Activated T-cell treated with anti-CD3 and anti-CD28 coated beads, Interleukin-2, amount 50 U/mL, for 72 hours (primary cell): Measurements from ENCODE around the gene STRN3. TPM values are rescaled to one million over a fixed set of nuclear protein-coding genes. Genes with fewer than 3 reads are reported as not detected.
"Not testable (repeated sequence)": the region's sequence is repeated elsewhere in the genome, so short reads cannot be mapped to it uniquely, and the experiment has no call there.

Experiments used
- ATAC-seq, 2 donors: fragments of 150-1000 bp; cut with Tn5 transposase; replicated peaks in 1 of 2; 2 replicates each; pipeline ENCODE4 v1.10.0; 2021; ENCODE audit warnings: moderate library complexity in 2 of 2, mild to moderate bottlenecking in 1 of 2
- DNase-seq, 2 donors: peaks; one replicate each; pipeline ENCODE4 v3.0.0; 2021 to 2022; ENCODE audit warnings: mixed read lengths in 1 of 2
- H3K27ac Mint-ChIP-seq: one replicate; pipeline ENCODE4 v1.8.0; 2022; ENCODE audit warnings: mild to moderate bottlenecking, moderate library complexity, mixed read lengths
- H3K27me3 Mint-ChIP-seq: one replicate; pipeline ENCODE4 v1.8.0; 2022; ENCODE audit warnings: low read depth, mixed read lengths
- H3K36me3 Mint-ChIP-seq, 2 donors: one replicate each; pipeline ENCODE4 v1.8.0; 2022; ENCODE audit warnings: mixed read lengths in 2 of 2, mild to moderate bottlenecking in 1 of 2; ENCODE audit not compliant: insufficient read depth in 2 of 2
- H3K4me1 Mint-ChIP-seq: one replicate; pipeline ENCODE4 v1.8.0; 2022; ENCODE audit warnings: low read depth, mixed read lengths
- H3K4me3 Mint-ChIP-seq, 2 donors: one replicate each; pipeline ENCODE4 v1.8.0; 2022; ENCODE audit warnings: mild to moderate bottlenecking in 2 of 2, mixed read lengths in 2 of 2, moderate library complexity in 2 of 2
- H3K9me3 Mint-ChIP-seq, 2 donors: one replicate each; pipeline ENCODE4 v1.8.0; 2022; ENCODE audit warnings: mixed read lengths in 2 of 2
- total RNA-seq, 2 donors: library from RNA; stranded (reverse); gene quantifications; one replicate each; pipeline ENCODE4 v1.2.3, GENCODE V29; 2022

The STRN3 gene
- 10 to 100 TPM; 19.7 to 24.5 TPM for total RNA-seq

GRCh38 chr14:31026077-31026449, at the start of gene STRN3:
Gene STRN3, minus strand, starts transcription at chr14:31026379. Its CDS starts 194 bp downstream, at chr14:31026185.
- ATAC-seq (peak in 1 of 2 donors; percentile 60), DNase-seq (no peak)
- peaks cover 70% of the 10 kb centered on the region for H3K4me1 Mint-ChIP-seq
- peak within 1 kb of the TSS; percentile 99 to 100 for H3K4me3 Mint-ChIP-seq
- no peaks in the 10 kb centered on the region for H3K27me3 Mint-ChIP-seq
- peaks cover 9 to 10% of the 10 kb centered on the region in 2 donors for H3K36me3 Mint-ChIP-seq
- no peaks in the 10 kb centered on the region for H3K9me3 Mint-ChIP-seq
- peak within 1 kb of the TSS; percentile 100 for H3K27ac Mint-ChIP-seq

- peaks cover 3 to 4% of the 10 kb centered on the region in 2 donors for H3K36me3 Mint-ChIP-seq
- H3K4me1 Mint-ChIP-seq = no peaks in the 10 kb centered on the region
- no peak overlapping the region for H3K27ac Mint-ChIP-seq
- no peak for DNase-seq
- ATAC-seq = no peak
- H3K9me3 Mint-ChIP-seq = peaks cover 0 to 3% of the 10 kb centered on the region in 2 donors
- no peaks in the 10 kb centered on the region for H3K27me3 Mint-ChIP-seq
- H3K4me3 Mint-ChIP-seq = no peak overlapping the region
Measured at GRCh38 chr14:31075144-31075543, 49.0 kb upstream of the STRN3 start.

- no peak for DNase-seq
Measured at GRCh38 chr14:31071151-31071550, 45.0 kb upstream of the STRN3 start.

GRCh38 chr14:31070431-31070830, 44.3 kb upstream of the STRN3 start:
- H3K4me3 Mint-ChIP-seq = no peak overlapping the region
- no peak overlapping the region for H3K27ac Mint-ChIP-seq
- peaks cover 3 to 4% of the 10 kb centered on the region in 2 donors for H3K36me3 Mint-ChIP-seq
- DNase-seq = no peak
- peaks cover 0 to 3% of the 10 kb centered on the region in 2 donors for H3K9me3 Mint-ChIP-seq
- no peaks in the 10 kb centered on the region for H3K27me3 Mint-ChIP-seq
- no peaks in the 10 kb centered on the region for H3K4me1 Mint-ChIP-seq
- ATAC-seq = no peak

More at GRCh38 chr14:31071151-31071550, 45.0 kb upstream of the STRN3 start:
- ATAC-seq = no peak
- H3K36me3 Mint-ChIP-seq = peaks cover 3 to 4% of the 10 kb centered on the region in 2 donors
- no peak overlapping the region for H3K27ac Mint-ChIP-seq
- H3K4me1 Mint-ChIP-seq = no peaks in the 10 kb centered on the region
- H3K9me3 Mint-ChIP-seq = peaks cover 0 to 3% of the 10 kb centered on the region in 2 donors
- H3K27me3 Mint-ChIP-seq = no peaks in the 10 kb centered on the region
- no peak overlapping the region for H3K4me3 Mint-ChIP-seq

- Mint-ChIP-seq H3K36me3 (no peaks in the 10 kb centered on the region), H3K27ac (no peak overlapping the region), H3K4me1 (no peaks in the 10 kb centered on the region), H3K27me3 (no peaks in the 10 kb centered on the region), H3K4me3 (no peak overlapping the region), H3K9me3 (no peaks in the 10 kb centered on the region)
- no peak for ATAC-seq
- no peak for DNase-seq
Measured at GRCh38 chr14:31069343-31069742, 43.2 kb upstream of the STRN3 start.

GRCh38 chr14:31068235-31068634, 42.1 kb upstream of the STRN3 start:
- no peak for DNase-seq
- no peaks in the 10 kb centered on the region for H3K27me3 Mint-ChIP-seq
- H3K27ac Mint-ChIP-seq = no peak overlapping the region
- H3K36me3 Mint-ChIP-seq = no peaks in the 10 kb centered on the region
- H3K9me3 Mint-ChIP-seq = no peaks in the 10 kb centered on the region
- ATAC-seq = no peak
- H3K4me1 Mint-ChIP-seq = no peaks in the 10 kb centered on the region
- no peak overlapping the region for H3K4me3 Mint-ChIP-seq

GRCh38 chr14:31062908-31063307, 36.7 kb upstream of the STRN3 start:
- not testable (repeated sequence) for H3K27ac Mint-ChIP-seq, H3K4me1 Mint-ChIP-seq, H3K27me3 Mint-ChIP-seq, ATAC-seq, H3K9me3 Mint-ChIP-seq, H3K4me3 Mint-ChIP-seq, H3K36me3 Mint-ChIP-seq, DNase-seq

GRCh38 chr14:31060253-31060875, 34.2 kb upstream of the STRN3 start:
- ATAC-seq = no peak
- H3K4me3 Mint-ChIP-seq = no peak overlapping the region
- no peak for DNase-seq
- no peaks in the 10 kb centered on the region for H3K9me3 Mint-ChIP-seq
- H3K27me3 Mint-ChIP-seq = no peaks in the 10 kb centered on the region
- no peak overlapping the region for H3K27ac Mint-ChIP-seq
- no peaks in the 10 kb centered on the region for H3K4me1 Mint-ChIP-seq
- no peaks in the 10 kb centered on the region for H3K36me3 Mint-ChIP-seq

- no peak for ATAC-seq
- no peaks in the 10 kb centered on the region for H3K9me3 Mint-ChIP-seq
- H3K4me3 Mint-ChIP-seq = no peak overlapping the region
- DNase-seq = no peak
- H3K4me1 Mint-ChIP-seq = no peaks in the 10 kb centered on the region
- no peak overlapping the region for H3K27ac Mint-ChIP-seq
- no peaks in the 10 kb centered on the region for H3K36me3 Mint-ChIP-seq
- H3K27me3 Mint-ChIP-seq = no peaks in the 10 kb centered on the region
Measured at GRCh38 chr14:31059152-31059924, 33.2 kb upstream of the STRN3 start.

- H3K9me3 Mint-ChIP-seq = no peaks in the 10 kb centered on the region
- ATAC-seq = no peak
Measured at GRCh38 chr14:31057701-31058364, 31.7 kb upstream of the STRN3 start.

GRCh38 chr14:31057035-31057434, 30.9 kb upstream of the STRN3 start:
- DNase-seq (no peak), ATAC-seq (no peak)
- H3K9me3 Mint-ChIP-seq = no peaks in the 10 kb centered on the region
- H3K4me1 Mint-ChIP-seq = no peaks in the 10 kb centered on the region
- no peak overlapping the region for H3K4me3 Mint-ChIP-seq
- no peaks in the 10 kb centered on the region for H3K27me3 Mint-ChIP-seq
- H3K27ac Mint-ChIP-seq = no peak overlapping the region
- H3K36me3 Mint-ChIP-seq = no peaks in the 10 kb centered on the region

More at GRCh38 chr14:31057701-31058364, 31.7 kb upstream of the STRN3 start:
- H3K4me3 Mint-ChIP-seq = no peak overlapping the region
- H3K27ac Mint-ChIP-seq = no peak overlapping the region
- H3K27me3 Mint-ChIP-seq = no peaks in the 10 kb centered on the region
- no peaks in the 10 kb centered on the region for H3K36me3 Mint-ChIP-seq
- no peaks in the 10 kb centered on the region for H3K4me1 Mint-ChIP-seq
- DNase-seq = no peak

GRCh38 chr14:31052905-31053586, 26.9 kb upstream of the STRN3 start:
- not testable (repeated sequence) for H3K9me3 Mint-ChIP-seq, H3K27me3 Mint-ChIP-seq, H3K4me1 Mint-ChIP-seq, ATAC-seq, H3K4me3 Mint-ChIP-seq, H3K36me3 Mint-ChIP-seq, DNase-seq
- peak overlapping the region; percentile 44 for H3K27ac Mint-ChIP-seq

GRCh38 chr14:31051511-31051910, 25.3 kb upstream of the STRN3 start:
- Mint-ChIP-seq H3K27me3 (no peaks in the 10 kb centered on the region), H3K4me1 (peaks cover 7% of the 10 kb centered on the region), H3K36me3 (no peaks in the 10 kb centered on the region), H3K27ac (no peak overlapping the region), H3K4me3 (no peak overlapping the region), H3K9me3 (no peaks in the 10 kb centered on the region)
- ATAC-seq (no peak), DNase-seq (no peak)
